Stimulated activated CD4-positive, alpha-beta T cell treated with anti-CD3 and anti-CD28 coated beads, Interleukin-2, amount 100 ng/mL, for 24 hours (primary cell): Measurements from ENCODE around the gene NOL7.
A peak's percentile ranks its signal among the peaks of the same experiment; 100 is the strongest.

Experiments
- DNase-seq, 2 donors: peaks; one replicate each; pipeline ENCODE4 v3.0.0-alpha.2; 2020

NOL7 gene

DNA sequence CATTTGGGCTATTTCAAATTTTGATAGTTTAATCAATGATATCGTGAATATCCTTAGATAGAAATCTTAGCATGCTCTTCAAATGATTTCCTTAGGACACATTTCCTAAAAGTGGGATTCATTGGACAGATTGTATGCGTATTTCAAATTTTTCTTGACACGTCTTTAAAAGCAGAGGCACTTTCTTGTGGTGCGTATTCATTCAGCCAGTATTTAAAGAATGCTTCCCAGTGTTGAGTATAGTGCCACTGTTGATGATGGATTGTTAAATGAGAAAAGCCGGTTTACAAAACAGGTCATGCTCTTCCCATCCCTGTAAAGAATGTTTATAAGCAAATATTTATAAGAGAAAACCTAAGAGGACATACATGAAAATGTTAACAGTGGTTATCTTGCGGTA is 15.1 kb upstream of the NOL7 start:
- DNase-seq = no peak

DNA sequence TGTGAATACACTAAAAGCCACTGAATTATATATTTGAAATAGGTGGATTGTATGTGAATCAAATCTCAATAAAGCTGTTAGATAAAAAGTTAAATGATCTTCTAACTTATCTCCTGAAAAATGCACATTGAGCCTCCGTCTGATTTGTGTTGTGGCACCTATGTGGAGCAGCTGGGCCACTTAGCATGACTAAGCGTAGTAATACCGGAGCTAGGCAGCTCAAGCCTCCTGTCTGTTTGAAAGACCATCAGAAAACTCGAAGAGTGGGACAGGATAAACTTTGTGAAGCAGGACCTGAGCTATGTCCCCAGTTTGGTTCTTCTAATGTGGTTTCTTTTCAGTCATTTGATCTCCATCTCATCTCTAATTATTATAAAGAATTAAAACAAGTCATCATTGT is 11.0 kb upstream of the NOL7 start:
- no peak for DNase-seq

GRCh38 chr6:13604546-13605416 is 10.4 kb upstream of the NOL7 start:
- no peak for DNase-seq

- no peak for DNase-seq
Measured at GRCh38 chr6:13605634-13606033, 9.5 kb upstream of the NOL7 start.

DNA sequence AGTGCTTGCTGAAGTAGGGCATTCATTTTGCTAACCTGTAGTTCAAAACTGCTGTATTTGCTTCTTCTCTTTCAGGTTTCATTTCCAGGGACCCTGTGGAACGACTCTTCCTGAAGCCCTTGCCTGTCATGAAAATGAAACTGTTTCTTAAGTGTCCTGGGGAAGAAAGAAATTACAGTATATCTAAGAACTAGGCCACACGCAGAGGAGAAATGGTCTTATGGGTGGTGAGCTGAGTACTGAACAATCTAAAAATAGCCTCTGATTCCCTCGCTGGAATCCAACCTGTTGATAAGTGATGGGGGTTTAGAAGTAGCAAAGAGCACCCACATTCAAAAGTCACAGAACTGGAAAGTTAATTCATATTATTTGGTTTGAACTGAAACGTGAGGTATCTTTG is 3.4 kb upstream of the NOL7 start:
- DNase-seq = no peak

- DNase-seq = no peak
Measured at GRCh38 chr6:13613029-13613594, 2.0 kb upstream of the NOL7 start.

DNA sequence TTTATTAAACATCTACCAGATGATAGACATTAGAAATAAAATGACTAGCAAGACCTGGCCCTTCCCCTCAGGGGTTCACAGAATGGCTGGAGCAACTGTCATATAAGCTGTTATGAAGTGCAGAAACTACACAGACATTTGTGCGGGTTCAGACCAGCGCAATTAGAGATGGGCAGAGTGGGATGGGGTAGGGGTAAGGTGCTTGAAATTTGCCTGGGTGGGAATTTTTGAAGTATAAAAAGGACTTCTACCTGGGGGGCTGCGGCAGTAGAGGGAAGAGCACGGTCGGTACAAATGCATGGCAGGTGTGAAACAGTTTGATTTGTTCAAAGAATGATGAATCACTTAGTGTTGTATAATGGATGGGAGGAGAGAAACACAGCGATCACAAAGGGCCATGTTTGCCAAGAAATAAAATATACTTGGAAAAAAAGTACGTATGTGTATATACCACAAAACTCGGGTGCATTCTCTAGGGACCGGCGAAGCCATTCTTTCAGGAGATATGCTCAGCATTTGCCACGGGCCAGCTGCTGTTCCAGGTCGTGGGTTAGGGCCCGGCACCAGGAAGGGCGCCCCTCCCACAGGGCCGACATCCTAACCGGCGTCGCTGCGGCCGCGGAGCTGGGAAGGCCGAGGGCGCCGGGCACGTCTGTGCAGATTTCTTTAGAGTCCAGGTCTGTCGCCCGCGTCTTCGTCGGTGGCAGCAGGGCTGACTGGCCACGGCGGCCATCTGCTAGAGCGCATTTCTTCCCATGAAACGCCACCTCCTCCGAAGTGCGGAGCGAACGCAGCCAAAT is 809 bp upstream of the NOL7 start:
- DNase-seq = peak in 1 of 2 donors; percentile 54

DNA sequence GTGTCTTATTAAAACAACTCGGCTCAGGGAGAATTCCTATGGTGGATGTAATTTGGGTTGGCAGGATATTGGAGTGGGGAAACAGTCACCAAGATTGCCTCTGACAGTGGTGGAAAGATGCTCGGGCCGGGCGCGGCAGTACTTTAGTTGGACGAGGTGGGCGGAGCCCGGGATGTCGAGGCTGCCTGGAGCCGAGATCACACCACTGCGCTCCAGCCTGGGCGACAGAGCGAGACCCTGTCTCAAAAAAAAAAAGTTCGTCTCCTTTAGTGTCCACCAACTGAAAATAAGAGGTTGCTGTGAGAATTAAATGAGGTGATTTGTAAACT is 621 bp downstream of the NOL7 start:
- DNase-seq = peak; percentile 62 to 63

GRCh38 chr6:13617066-13617465 is 1.9 kb downstream of the NOL7 start:
- no peak for DNase-seq

DNA sequence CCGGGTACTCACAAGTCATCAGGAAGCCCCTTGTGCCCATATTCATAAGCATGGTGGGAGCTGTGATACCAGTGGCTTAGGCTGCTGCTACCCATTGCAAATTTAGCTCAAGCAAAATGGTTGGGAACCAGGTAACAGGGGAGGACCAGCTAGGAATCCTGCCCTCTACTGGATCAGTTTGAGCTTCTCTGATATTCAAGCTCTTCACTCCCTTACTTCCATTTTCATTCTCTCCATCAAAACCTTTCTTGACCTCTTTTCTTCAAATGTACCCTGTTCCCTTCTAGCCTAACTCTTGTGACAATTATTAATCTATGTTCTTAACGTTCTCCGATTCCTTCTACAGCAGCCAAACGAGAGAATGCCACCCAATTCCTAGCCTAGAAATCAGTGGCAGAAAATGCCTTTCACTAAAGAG is 9.7 kb downstream of the NOL7 start:
- no peak for DNase-seq

DNA sequence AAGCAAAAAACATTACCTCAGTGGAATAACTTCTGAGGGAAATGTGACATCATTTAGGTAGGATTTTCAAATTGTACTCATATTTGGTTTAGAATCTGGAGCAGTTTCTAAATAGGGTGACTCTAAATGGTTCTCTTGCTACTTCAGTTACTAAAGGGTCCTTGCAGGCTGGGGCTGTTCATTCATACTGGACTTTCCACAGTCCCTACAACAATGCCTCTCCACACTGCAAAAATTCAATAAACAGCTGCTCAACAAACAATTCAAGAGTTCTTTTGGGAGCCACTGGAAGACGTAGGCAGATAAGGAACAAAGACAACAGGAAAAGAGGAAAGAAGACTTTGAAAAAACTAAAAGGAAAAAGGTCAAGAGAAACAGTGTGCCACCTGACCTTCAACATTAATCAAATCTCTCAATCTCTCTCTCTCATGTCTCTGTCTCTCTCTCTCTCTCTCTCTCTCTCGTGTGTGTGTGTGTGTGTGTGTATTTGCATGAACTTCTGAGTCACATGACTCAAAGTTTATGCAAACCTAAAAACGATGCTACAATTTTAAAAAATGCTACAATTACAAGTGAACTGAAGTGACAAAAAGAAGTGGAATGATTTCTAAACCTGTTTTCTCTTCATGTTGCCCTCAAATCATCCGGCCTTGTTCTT is 14.5 kb downstream of the NOL7 start:
- DNase-seq = no peak

DNA sequence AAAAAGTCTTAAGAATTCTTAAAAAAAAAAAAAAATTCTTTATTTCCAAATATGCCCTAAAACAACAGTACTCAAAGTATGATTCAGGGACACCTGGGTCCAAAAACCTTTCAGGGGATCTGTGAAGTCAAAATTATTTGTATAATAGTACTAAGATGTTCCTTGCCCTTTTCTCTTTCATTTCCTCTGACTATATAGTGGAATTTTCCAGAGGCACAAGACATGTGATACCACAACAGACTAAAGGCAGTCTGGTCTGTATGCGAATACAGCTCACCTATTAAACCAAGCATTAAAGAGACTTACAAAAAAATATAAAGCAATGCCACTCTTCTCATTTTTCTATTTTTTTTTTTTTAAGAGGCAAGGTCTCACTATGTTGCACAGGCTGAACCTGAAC is 15.4 kb downstream of the NOL7 start:
- DNase-seq = no peak

GRCh38 chr6:13633343-13633742 is 18.2 kb downstream of the NOL7 start:
- no peak for DNase-seq

GRCh38 chr6:13635948-13636658 is 21.0 kb downstream of the NOL7 start:
- no peak for DNase-seq

DNA sequence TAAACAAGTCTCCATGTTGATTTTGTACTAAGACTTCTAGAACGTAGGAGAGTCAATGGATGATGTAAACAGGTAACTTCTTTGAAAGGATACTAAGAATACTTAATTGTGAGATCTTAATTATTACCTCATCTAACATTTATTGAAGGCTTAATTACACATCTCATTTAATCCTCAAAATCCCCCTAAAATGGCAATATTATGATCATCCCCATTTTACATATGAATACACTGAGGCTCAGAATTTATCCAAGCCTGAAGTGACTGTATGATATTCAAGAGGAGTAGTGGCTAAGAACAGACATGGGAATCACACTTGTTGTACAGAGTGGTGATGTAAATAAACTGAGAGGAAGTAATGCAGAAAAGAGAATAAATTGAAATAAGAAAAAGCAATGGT is 22.9 kb downstream of the NOL7 start:
- DNase-seq = no peak

GRCh38 chr6:13638626-13639025 is 23.5 kb downstream of the NOL7 start:
- no peak for DNase-seq

- no peak for DNase-seq
Measured at GRCh38 chr6:13641315-13641714, 26.2 kb downstream of the NOL7 start.

DNA sequence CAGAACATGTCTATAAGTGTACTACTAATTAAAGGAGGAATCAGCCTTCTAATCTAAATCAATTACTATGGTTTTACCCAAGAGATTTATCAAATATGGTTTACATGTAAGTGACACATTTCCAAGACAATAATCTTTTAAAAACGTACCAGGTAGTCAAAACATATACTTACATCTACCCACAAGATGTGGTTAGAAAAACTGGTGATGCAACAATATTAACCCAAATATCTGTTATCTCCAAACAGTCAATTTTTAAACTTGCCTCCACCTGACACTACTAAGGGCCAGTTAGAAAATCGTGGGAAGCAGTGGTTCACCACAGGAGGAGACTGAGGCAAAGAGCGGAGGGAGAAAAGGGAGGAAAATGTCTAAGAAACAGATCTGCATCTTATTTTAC is 28.0 kb downstream of the NOL7 start:
- no peak for DNase-seq

DNA sequence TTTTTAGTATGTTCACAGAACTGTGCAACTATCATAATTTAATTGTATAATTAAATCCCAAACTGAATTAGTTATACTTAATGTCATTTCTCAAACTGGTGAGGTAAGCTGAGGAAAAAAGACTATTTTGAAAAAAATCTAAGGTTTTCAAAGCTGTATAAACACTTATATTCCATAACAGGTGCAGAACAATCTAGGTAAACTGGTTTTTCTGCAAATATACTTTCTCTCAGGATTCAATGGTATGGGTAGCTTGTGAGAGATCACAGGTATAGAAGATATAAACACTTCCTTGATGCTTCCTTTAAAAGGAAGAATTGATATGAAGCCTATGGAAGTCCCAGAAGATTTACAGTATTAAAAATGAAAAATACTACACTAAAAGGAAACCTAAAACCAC is 33.7 kb downstream of the NOL7 start:
- DNase-seq = no peak

DNA sequence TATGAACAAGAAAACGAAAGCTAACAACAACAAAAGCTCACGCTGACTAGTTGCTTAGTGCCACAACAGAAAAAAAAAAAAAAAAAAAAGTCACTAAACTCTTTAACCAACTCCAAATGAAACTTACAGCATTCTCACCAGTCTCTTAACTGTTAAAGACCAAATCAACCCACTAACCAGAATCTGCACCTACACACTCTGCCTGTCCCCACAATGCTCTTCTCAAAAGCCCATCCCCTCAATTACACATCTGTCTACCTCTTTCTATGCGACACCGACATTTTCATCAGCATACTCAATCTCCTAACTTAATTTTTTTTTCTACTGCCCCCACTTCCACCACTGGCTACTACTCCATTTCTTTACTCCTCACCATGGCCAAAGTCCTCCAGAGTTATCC is 34.3 kb downstream of the NOL7 start:
- no peak for DNase-seq

- DNase-seq = no peak
Measured at GRCh38 chr6:13653296-13653695, 38.2 kb downstream of the NOL7 start.

- DNase-seq = no peak
Measured at GRCh38 chr6:13654496-13654895, 39.4 kb downstream of the NOL7 start.

GRCh38 chr6:13655700-13656099 is 40.6 kb downstream of the NOL7 start:
- DNase-seq = no peak
